ENCODE results near the gene SERTAD4.

- TF ChIP-seq CREB5 (CRISPR knock-in tag; IDR thresholded peaks at IDR 0.05; ENCODE audit: low read depth) (no peak), ESRRG (CRISPR knock-in tag; IDR thresholded peaks at IDR 0.05) (no peak), ZFP30 (CRISPR knock-in tag; IDR thresholded peaks at IDR 0.05) (no peak)
These were observed 3.8 kb downstream of the SERTAD4 start for GRCh38 chr1:210236386-210236839.

Data from SK-N-SH treated with all-trans-retinoic acid at 6 μM for 48 hours (cell line).